Stomach (tissue), 9 donors: ENCODE measurements around the gene MOB3B. TPM values are rescaled to one million over a fixed set of nuclear protein-coding genes. Genes with fewer than 3 reads are reported as not detected.

Source experiments
- DNase-seq, 2 donors: peaks; one replicate each; pipeline versions ENCODE4 v3.0.0 to v3.0.0-alpha.2; 2013 to 2019
- H3K27ac ChIP-seq, 5 donors: fragments of 200-600 bp in 4 of 5; sonication (generic) in 4 of 5; one replicate each; pipeline ENCODE4 v1.5.1; 2013 to 2019; ENCODE audit warnings: mild to moderate bottlenecking in 1 of 5, moderate library complexity in 1 of 5
- H3K27me3 ChIP-seq, 3 donors: fragments of 200-600 bp; sonication (generic); one replicate each; pipeline ENCODE4 v1.5.1; 2017 to 2019; ENCODE audit warnings: mixed run types in 1 of 3
- H3K36me3 ChIP-seq, 4 donors: fragments of 200-600 bp; sonication (generic); 1 replicate in 3 of 4; 2 replicates in 1 of 4; pipeline ENCODE4 v1.5.1; 2016 to 2019
- H3K4me1 ChIP-seq, 4 donors: fragments of 200-600 bp; sonication (generic); one replicate each; pipeline ENCODE4 v1.5.1; 2016 to 2019
- H3K4me3 ChIP-seq, 4 donors: fragments of 200-600 bp; sonication (generic) in 3 of 4; one replicate each; pipeline ENCODE4 v1.5.1; 2016 to 2019; ENCODE audit warnings: mild to moderate bottlenecking in 1 of 4
- H3K9me3 ChIP-seq, 4 donors: fragments of 200-600 bp; sonication (generic); one replicate each; pipeline ENCODE4 v1.5.1; 2016 to 2019
- POLR2A ChIP-seq, 4 donors: fragments of 450-650 bp; IDR thresholded peaks; one replicate each; pipeline ENCODE4 v1.6.1; 2016; ENCODE audit warnings: antibody characterized with exemption in 4 of 4, control low read depth in 2 of 4, mild to moderate bottlenecking in 1 of 4, moderate library complexity in 1 of 4
- WGBS, 5 donors: extraction: QIAGEN DNeasy Blood & Tissue Kit in 3 of 5; methylation state at CpG; one replicate each; pipeline versions ENCODE4 v1.1.5 to v1.1.7; 2013 to 2018; 5-methylcytosine and 5-hydroxymethylcytosine counted together
- intact Hi-C: fragments of 100-400 bp; cut with DNase I; formaldehyde crosslinking; loops from one replicate; pipeline ENCODE4 v1.15.1; 2023; ENCODE audit warnings: low total_unique reads
- polyA plus RNA-seq, 3 donors: library from polyadenylated mRNA; stranded (reverse); fragments of 200-250 nt; gene quantifications; one replicate each; pipeline ENCODE4 v1.2.3, GENCODE V29; 2013
- total RNA-seq, 5 donors: library from RNA; depleted of rRNA; stranded (reverse); fragments of >200 nt; gene quantifications; one replicate each; pipeline versions ENCODE4 v1.1.0 to v1.2.3, GENCODE V29; 2014 to 2016
- TF ChIP-seq, protein P1 (sequence below), 7 experiments: fragments of 450-650 bp in 4 of 7; fragments of 200-600 bp in 3 of 7; sonication (generic) in 3 of 7; IDR thresholded peaks; one replicate each; pipeline ENCODE4 v1.5.1; 2016 to 2019; ENCODE audit warnings: antibody characterized with exemption in 7 of 7, control low read depth in 2 of 7, mild to moderate bottlenecking in 1 of 7
- donor health status: healthy with polysubstance abuse.
- donor health status: Bipolar disorder and iron deficiency.
- donor health status: healthy.

The MOB3B gene
- total and polyA plus RNA-seq, 8 donors = 4.0 to 32.7 (median 9.7) TPM

DNA sequence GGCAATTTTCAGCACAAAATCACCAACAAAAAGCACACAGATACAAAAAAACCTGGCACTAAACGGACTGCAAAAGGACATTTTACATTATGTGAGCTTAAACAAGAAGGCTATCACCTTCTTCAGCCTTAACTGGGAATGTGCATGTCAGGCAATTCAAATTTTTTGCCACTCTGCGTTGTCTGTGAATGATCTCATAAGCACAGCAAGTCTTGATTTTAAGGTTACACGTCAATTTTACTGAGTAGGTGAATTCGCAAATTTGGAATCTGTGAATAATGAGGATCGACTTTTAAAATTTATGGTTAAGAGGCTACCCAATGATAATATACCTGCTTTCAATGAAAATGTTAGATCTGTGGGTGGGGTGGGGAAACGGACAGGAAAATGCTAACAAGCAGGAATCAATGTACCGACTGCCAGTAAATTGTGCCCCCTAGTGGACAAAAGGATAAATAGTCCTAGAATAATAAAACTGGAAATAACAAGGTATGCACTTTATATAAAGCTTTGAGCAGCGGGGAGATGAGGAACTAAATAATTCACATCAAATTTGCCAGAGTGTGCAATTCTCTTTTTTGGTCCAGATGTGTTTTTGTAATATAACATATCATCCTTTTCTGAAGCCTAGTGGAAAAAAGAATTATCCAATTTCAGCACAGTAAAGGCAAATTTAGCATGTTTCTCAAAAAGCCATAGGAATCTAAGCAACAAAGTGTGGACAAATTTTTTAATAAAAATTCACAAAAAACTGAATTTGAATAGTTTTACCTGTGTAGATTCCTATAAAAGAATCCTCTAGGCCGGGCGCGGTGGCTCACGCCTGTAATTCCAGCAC, 253.2 kb downstream of the MOB3B start:
- no peaks in the 10 kb centered on the region for H3K27me3 ChIP-seq
- H3K36me3 ChIP-seq = no peaks in the 10 kb centered on the region
- H3K4me1 ChIP-seq = peaks cover 0 to 18% (median 9%) of the 10 kb centered on the region in 4 donors
- H3K27ac ChIP-seq = no peak overlapping the region
- DNase-seq = peak in 1 of 2 donors; percentile 83
- intact Hi-C loops = loop anchor here (10.0 kb wide), 1 partner anchor 242 kb away; no protein-coding TSS in a partner anchor
- peak overlapping the region in 1 of 4 donors; percentile 6 for H3K4me3 ChIP-seq
- TF ChIP-seq POLR2A (IDR thresholded peaks at IDR 0.05) = no peak
- TF ChIP-seq, protein P1, sequence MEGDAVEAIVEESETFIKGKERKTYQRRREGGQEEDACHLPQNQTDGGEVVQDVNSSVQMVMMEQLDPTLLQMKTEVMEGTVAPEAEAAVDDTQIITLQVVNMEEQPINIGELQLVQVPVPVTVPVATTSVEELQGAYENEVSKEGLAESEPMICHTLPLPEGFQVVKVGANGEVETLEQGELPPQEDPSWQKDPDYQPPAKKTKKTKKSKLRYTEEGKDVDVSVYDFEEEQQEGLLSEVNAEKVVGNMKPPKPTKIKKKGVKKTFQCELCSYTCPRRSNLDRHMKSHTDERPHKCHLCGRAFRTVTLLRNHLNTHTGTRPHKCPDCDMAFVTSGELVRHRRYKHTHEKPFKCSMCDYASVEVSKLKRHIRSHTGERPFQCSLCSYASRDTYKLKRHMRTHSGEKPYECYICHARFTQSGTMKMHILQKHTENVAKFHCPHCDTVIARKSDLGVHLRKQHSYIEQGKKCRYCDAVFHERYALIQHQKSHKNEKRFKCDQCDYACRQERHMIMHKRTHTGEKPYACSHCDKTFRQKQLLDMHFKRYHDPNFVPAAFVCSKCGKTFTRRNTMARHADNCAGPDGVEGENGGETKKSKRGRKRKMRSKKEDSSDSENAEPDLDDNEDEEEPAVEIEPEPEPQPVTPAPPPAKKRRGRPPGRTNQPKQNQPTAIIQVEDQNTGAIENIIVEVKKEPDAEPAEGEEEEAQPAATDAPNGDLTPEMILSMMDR (IDR thresholded peaks at IDR 0.05) = peak in 5 of 7 experiments; percentile 16 to 90 (median 64)
- H3K9me3 ChIP-seq = no peaks in the 10 kb centered on the region
- WGBS, 5 donors = 38 to 45% (median 39%) methylated on average over 12 of the region's 12 CpGs

Other genes with a start within 250 kb of the MOB3B start
- 1 to 10 TPM in 2 of 5 donors, not detected in 3; 1.0 to 2.4 TPM for gene EQTN, start 232.7 kb downstream of the MOB3B start, total RNA-seq
- not detected for gene EQTN, start 232.7 kb downstream of the MOB3B start, polyA plus RNA-seq
- gene IFNK, start 5.5 kb downstream of the MOB3B start, total RNA-seq = not detected
- not detected for gene IFNK, start 5.5 kb downstream of the MOB3B start, polyA plus RNA-seq
- 10 to 100 TPM in 4 of 5 donors, 1 to 10 TPM in 1; 2.6 to 69.9 (median 12.9) TPM for gene C9orf72, start 43.7 kb upstream of the MOB3B start, total RNA-seq
- 1 to 10 TPM; 4.7 to 6.5 (median 5.9) TPM for gene C9orf72, start 43.7 kb upstream of the MOB3B start, polyA plus RNA-seq